NT2/D1 (cell line): ENCODE data around the gene CAV1.

Experiments
- DNase-seq: peaks from one replicate; pipeline ENCODE4 v3.0.0-alpha.2; 2011; ENCODE audit warnings: low read depth, low spot score
- H3K27me3 ChIP-seq: 2 replicates; pipeline ENCODE4 v1.6.0; 2011; ENCODE audit warnings: mild to moderate bottlenecking; ENCODE audit not compliant: insufficient read length, insufficient read depth
- H3K36me3 ChIP-seq: 2 replicates; pipeline ENCODE4 v1.6.1; 2011; ENCODE audit warnings: mild to moderate bottlenecking, low read length, mixed read lengths; ENCODE audit not compliant: insufficient read depth, insufficient read length
- H3K4me1 ChIP-seq: 2 replicates; pipeline ENCODE4 v1.5.1; 2011; ENCODE audit not compliant: insufficient read depth, insufficient read length
- H3K4me3 ChIP-seq: 2 replicates; pipeline ENCODE4 v1.5.1; 2011; ENCODE audit warnings: low read depth; ENCODE audit not compliant: insufficient read length
- H3K9ac ChIP-seq: 2 replicates; pipeline ENCODE4 v1.6.0; 2011; ENCODE audit warnings: low read depth; ENCODE audit not compliant: insufficient read length
- H3K9me3 ChIP-seq: 2 replicates; pipeline ENCODE4 v1.5.1; 2011; ENCODE audit warnings: mild to moderate bottlenecking, low read length; ENCODE audit not compliant: insufficient read depth
- SUZ12 ChIP-seq: IDR thresholded peaks from 2 replicates; pipeline ENCODE4 v1.6.1; 2011; ENCODE audit not compliant: insufficient read length, insufficient read depth; ENCODE audit errors: extremely low read depth
- YY1 ChIP-seq: IDR thresholded peaks from 2 replicates; pipeline ENCODE4 v1.6.1; 2011; ENCODE audit not compliant: insufficient read length, insufficient read depth
- ZNF274 ChIP-seq: IDR thresholded peaks from 2 replicates; pipeline ENCODE4 v1.6.1; 2011; ENCODE audit warnings: mild to moderate bottlenecking, low read depth, low read length

CAV1 gene

DNA sequence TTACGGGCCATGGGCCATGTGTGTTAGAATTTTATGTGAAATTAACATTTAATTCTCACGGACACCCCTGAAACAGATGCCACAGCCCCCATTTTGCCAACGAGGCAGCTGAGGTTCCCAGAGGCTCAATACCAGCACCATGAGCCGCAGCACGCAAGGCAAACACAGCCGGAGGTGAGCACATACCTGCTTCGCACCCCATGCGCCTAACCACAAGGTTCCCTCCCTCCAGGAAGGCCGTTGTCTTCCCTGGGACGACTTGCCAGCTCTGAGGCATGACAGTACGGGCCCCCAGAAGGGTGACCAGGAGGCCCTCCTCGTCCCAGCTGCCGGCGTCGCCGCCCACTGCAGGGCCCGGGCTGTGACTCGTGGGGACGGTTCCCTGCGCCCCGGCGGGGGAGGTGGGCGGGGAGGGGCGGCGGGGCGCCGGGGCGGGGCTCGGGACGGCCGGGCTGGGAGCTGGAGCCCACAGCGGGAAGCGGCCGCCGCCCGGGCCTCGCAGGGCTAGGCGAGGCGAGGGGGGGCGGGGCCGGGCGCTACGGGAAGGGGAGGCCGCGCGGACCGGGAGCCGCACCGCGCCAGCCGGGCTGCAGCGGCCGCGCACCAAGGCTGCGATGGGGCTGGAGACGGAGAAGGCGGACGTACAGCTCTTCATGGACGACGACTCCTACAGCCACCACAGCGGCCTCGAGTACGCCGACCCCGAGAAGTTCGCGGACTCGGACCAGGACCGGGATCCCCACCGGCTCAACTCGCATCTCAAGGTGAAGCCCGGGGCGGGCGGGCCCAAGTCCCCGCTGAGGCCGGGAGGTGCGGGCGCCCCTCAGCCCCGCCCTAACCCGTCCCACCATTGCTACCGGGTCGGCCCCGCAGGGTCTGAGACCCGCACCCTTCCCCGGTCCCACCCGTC is 25.4 kb upstream of the CAV1 start, which contains the start of gene CAV2:
TSS of gene CAV2 (plus strand) at position 571 of the 910 bp plus-strand sequence. CDS start at position 615, 44 bp downstream.
- no peak for DNase-seq

DNA sequence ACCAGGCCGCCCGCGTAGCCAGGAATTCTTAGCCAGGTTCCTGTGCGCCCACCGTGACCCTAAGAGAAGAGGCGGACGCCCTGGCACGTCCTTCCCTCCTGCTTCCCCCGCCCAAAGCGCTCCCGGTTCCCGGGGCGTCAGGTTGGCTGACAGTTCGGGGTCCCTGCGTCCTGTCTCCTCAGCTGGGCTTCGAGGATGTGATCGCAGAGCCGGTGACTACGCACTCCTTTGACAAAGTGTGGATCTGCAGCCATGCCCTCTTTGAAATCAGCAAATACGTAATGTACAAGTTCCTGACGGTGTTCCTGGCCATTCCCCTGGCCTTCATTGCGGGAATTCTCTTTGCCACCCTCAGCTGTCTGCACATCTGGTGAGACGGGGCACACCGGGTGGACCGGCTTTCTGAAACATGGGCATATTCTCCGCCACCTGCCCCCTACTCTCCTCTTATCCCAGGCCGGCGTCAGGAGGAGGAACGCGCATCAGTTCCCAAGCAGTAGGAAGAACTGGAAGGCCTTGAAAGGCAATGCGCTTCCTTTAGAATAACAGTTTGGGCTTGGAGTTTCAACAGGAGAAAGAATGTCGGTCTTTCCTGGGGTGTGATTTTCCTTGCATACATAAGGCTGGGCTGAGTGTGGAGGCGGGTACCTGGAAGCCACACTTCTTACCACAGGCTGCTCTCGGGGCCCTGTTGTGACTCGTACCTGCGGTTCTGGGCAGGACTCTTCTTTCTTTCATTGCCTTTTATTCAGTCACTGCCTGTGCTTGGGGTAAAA is 24.6 kb upstream of the CAV1 start:
- peaks cover 4% of the 10 kb centered on the region for H3K4me1 ChIP-seq
- no peak for TF ChIP-seq YY1
- TF ChIP-seq SUZ12: no peak
- TF ChIP-seq ZNF274: no peak
- DNase-seq: no peak
- H3K27me3 ChIP-seq: peaks cover 21% of the 10 kb centered on the region
- no peaks in the 10 kb centered on the region for H3K36me3 ChIP-seq
- peak overlapping the region; percentile 79 for H3K9ac ChIP-seq
- peak overlapping the region; percentile 63 for H3K4me3 ChIP-seq
- no peaks in the 10 kb centered on the region for H3K9me3 ChIP-seq

More for the DNA sequence above, 25.4 kb upstream of the CAV1 start, which contains the start of gene CAV2:
- H3K4me3 ChIP-seq: peak within 1 kb of the TSS; percentile 63
- H3K9ac ChIP-seq: peak within 1 kb of the TSS; percentile 79
- H3K4me1 ChIP-seq: peaks cover 4% of the 10 kb centered on the region
- H3K27me3 ChIP-seq: peaks cover 21% of the 10 kb centered on the region
- TF ChIP-seq ZNF274: no peak
- no peaks in the 10 kb centered on the region for H3K36me3 ChIP-seq
- no peaks in the 10 kb centered on the region for H3K9me3 ChIP-seq

GRCh38 chr7:116501425-116502167 is 23.2 kb upstream of the CAV1 start:
- Histone ChIP-seq H3K9ac (no peak overlapping the region), H3K4me3 (no peak overlapping the region), H3K36me3 (peaks cover 8% of the 10 kb centered on the region), H3K4me1 (peaks cover 4% of the 10 kb centered on the region), H3K9me3 (0 out of 2 replicates have a peak, but pooled peaks cover 4% of the 10 kb centered on the region), H3K27me3 (peaks cover 21% of the 10 kb centered on the region)
- DNase-seq: no peak
- no peak for TF ChIP-seq SUZ12
- no peak for TF ChIP-seq YY1
- no peak for TF ChIP-seq ZNF274

DNA sequence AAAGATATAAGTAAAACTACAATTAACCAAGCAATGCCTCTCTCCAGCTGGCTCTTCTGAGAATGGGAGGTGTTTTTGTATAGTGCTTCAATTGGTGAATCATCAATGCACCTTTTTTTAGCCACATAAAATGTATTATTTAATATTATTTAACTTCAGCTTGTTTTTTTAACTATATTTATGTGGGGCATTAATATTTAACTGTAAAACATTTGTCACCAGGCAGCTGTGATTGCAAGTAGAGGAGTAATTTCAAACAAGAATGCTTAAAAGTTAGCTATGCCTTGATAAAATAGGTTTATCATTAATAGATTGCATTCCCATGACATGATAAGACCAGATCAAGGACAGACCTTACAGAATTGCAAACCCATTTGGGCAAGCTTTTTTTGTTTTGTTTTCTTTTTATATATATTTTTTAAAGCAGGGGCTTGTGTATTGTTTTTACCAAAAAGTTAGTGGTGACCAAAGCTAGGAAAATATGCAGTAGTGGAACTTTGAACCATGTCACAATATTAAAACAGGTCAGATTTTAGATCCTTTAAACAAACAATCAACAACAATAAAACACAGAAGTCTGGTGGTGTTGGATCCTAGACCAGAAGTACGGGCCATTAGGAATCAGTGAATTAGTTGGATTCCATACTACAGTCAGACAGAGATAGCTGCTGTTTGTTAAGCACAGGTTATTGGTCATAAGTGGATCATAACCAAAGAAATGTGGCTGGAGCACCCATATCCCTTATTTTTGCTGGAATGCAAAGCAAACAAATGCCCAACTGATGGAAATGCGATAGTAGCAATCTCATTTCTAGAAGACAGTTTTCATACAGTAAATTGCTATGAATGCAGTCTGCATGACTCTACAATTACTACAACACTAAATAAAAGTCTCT is 22.4 kb upstream of the CAV1 start:
- Histone ChIP-seq H3K27me3 (peaks cover 21% of the 10 kb centered on the region), H3K4me1 (peaks cover 4% of the 10 kb centered on the region), H3K9me3 (0 out of 2 replicates have a peak, but pooled peaks cover 4% of the 10 kb centered on the region), H3K36me3 (peaks cover 12% of the 10 kb centered on the region), H3K9ac (no peak overlapping the region), H3K4me3 (no peak overlapping the region)
- no peak for DNase-seq
- TF ChIP-seq SUZ12 (no peak), ZNF274 (no peak), YY1 (no peak)

DNA sequence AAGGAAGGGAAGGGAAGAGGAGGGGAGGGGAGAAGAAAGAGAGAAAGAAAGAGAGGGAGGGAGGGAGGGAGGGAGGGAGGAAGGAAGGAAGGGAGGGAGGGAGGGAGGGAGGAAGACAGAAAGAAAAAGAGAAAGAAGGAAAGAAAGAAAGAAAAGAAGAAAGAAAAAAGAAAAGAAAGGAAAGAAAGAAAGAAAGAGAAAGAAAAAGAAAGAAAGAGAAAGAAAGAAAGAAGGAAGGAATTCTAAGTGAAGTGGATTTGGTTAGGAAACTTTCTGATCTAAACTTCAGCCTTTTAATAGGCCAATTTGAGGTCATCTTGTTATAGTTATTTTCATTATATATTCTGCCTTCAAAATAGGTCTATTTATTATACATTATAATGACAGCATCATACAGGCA is 21.0 kb upstream of the CAV1 start:
- no peak for TF ChIP-seq SUZ12
- TF ChIP-seq YY1: no peak
- no peak for TF ChIP-seq ZNF274
- Histone ChIP-seq H3K9me3 (0 out of 2 replicates have a peak, but pooled peaks cover 4% of the 10 kb centered on the region), H3K36me3 (peaks cover 12% of the 10 kb centered on the region), H3K27me3 (peaks cover 20% of the 10 kb centered on the region), H3K9ac (no peak overlapping the region), H3K4me1 (peaks cover 3% of the 10 kb centered on the region), H3K4me3 (no peak overlapping the region)
- no peak for DNase-seq

DNA sequence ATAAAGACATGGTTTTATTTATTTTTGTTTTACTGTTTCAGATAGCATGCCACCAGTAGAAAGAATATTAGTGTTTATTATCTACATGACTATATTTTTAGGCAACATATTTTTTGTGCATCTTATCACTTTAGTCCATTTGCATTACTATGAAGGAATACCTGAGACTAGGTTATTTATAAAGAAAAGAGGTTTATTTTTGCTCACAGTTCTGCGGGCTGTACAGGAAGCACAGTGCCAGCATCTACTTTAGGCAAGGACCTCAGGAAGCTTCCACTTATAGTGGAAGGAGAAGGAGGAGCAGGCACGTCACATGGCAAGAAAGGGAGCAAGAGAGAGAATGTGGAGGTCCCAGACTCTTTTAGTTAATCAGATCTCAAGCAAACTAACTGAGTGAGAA is 19.6 kb upstream of the CAV1 start:
- H3K9ac ChIP-seq: no peak overlapping the region
- H3K4me1 ChIP-seq: no peaks in the 10 kb centered on the region
- no peak for DNase-seq
- peaks cover 12% of the 10 kb centered on the region for H3K36me3 ChIP-seq
- H3K4me3 ChIP-seq: no peak overlapping the region
- H3K27me3 ChIP-seq: peaks cover 14% of the 10 kb centered on the region
- TF ChIP-seq YY1: no peak
- TF ChIP-seq ZNF274: no peak
- TF ChIP-seq SUZ12: no peak
- H3K9me3 ChIP-seq: 0 out of 2 replicates have a peak, but pooled peaks cover 4% of the 10 kb centered on the region
